Keratinocyte (primary cell): ENCODE measurements around the gene TUBB2A. TPM values are rescaled to one million over a fixed set of nuclear protein-coding genes. Genes with fewer than 3 reads are reported as not detected.
A peak's percentile ranks its signal among the peaks of the same experiment; 100 is the strongest.

ENCODE experiments used
- DNase-seq: peaks from one replicate; pipeline ENCODE4 v3.0.0-alpha.2; 2011; ENCODE audit warnings: low read depth, missing footprints, low spot score
- FAIRE-seq: peaks from 2 replicates; lab custom pipeline; 2011; peaks lifted over from hg19 to GRCh38; lab: Jason Lieb, UNC
- H2AFZ ChIP-seq: 2 replicates; pipeline ENCODE4 v1.6.0; 2012; ENCODE audit warnings: low read length, control low read depth, inconsistent platforms; ENCODE audit not compliant: control insufficient read depth
- H3K27ac ChIP-seq: 2 replicates; pipeline ENCODE4 v1.5.1; 2011; ENCODE audit warnings: low read length; ENCODE audit not compliant: control insufficient read depth, insufficient read depth
- H3K27me3 ChIP-seq: 3 replicates; pipeline ENCODE4 v1.6.0; 2011; ENCODE audit warnings: low read length; ENCODE audit not compliant: control insufficient read depth, insufficient read depth; ENCODE audit errors: extremely low read depth
- H3K36me3 ChIP-seq, 2 experiments: 2 replicates in 1 of 2; 3 replicates in 1 of 2; pipeline ENCODE4 v1.5.1; 2011; ENCODE audit warnings: low read length in 2 of 2, mild to moderate bottlenecking in 1 of 2; ENCODE audit not compliant: control insufficient read depth in 2 of 2, insufficient read depth in 2 of 2; ENCODE audit errors: extremely low read depth in 1 of 2
- H3K4me1 ChIP-seq: 3 replicates; pipeline ENCODE4 v1.5.1; 2011; ENCODE audit warnings: low read length; ENCODE audit not compliant: control insufficient read depth, insufficient read depth; ENCODE audit errors: extremely low read depth
- H3K4me2 ChIP-seq: 3 replicates; pipeline ENCODE4 v1.6.0; 2011; ENCODE audit warnings: low read depth, low read length; ENCODE audit not compliant: control insufficient read depth, insufficient read depth; ENCODE audit errors: extremely low read depth
- H3K4me3 ChIP-seq, 3 experiments: fragments of 200-600 bp in 1 of 3; sonication (generic) in 1 of 3; 2 replicates in 2 of 3; 3 replicates in 1 of 3; pipeline ENCODE4 v1.5.1; 2011 to 2016; ENCODE audit warnings: low read length in 3 of 3, mild to moderate bottlenecking in 3 of 3, control low read depth in 2 of 3, inconsistent platforms in 1 of 3, low read depth in 1 of 3, mixed read lengths in 1 of 3, mixed run types in 1 of 3, moderate library complexity in 1 of 3; ENCODE audit not compliant: control insufficient read depth in 2 of 3, insufficient read depth in 2 of 3; ENCODE audit errors: extremely low read depth in 1 of 3
- H3K79me2 ChIP-seq: 2 replicates; pipeline ENCODE4 v1.6.0; 2012; ENCODE audit warnings: low read length; ENCODE audit not compliant: control insufficient read depth, insufficient read depth
- H3K9ac ChIP-seq: 3 replicates; pipeline ENCODE4 v1.6.0; 2011; ENCODE audit warnings: low read length; ENCODE audit not compliant: control insufficient read depth, insufficient read depth; ENCODE audit errors: extremely low read depth
- H3K9me1 ChIP-seq: 3 replicates; pipeline ENCODE4 v1.6.0; 2011; ENCODE audit warnings: low read length; ENCODE audit not compliant: control insufficient read depth, insufficient read depth; ENCODE audit errors: extremely low read depth
- H3K9me3 ChIP-seq: 2 replicates; pipeline ENCODE4 v1.5.1; 2012; ENCODE audit warnings: low read depth, low read length; ENCODE audit not compliant: control insufficient read depth
- H4K20me1 ChIP-seq: 3 replicates; pipeline ENCODE4 v1.6.0; 2011; ENCODE audit warnings: low read length; ENCODE audit not compliant: control insufficient read depth, insufficient read depth; ENCODE audit errors: extremely low read depth
- CTCF ChIP-seq, 3 experiments: IDR thresholded peaks in 1 of 3; conservative IDR thresholded peaks in 1 of 3; optimal IDR thresholded peaks in 1 of 3; 2 replicates in 2 of 3; 3 replicates in 1 of 3; pipeline versions ENCODE3 to v1.5.1; 2011; ENCODE audit warnings: low read length in 3 of 3, mild to moderate bottlenecking in 3 of 3, moderate library complexity in 2 of 3, control low read depth in 1 of 3, inconsistent platforms in 1 of 3; ENCODE audit not compliant: insufficient read depth in 2 of 3; ENCODE audit errors: extremely low read depth in 1 of 3
- EZH2 ChIP-seq: IDR thresholded peaks from one replicate; pipeline ENCODE4 v1.6.1; 2012; ENCODE audit warnings: inconsistent platforms, mild to moderate bottlenecking, low read length, moderate library complexity
- dilution Hi-C: fragments of 300-500 bp; cut with MboI; formaldehyde crosslinking; loops from one replicate; pipeline ENCODE4 v1.7.0; 2020; ENCODE audit warnings: low sequenced_read_pairs; ENCODE audit not compliant: extremely low pct_ligation_motif_present
- polyA plus RNA-seq, 5 experiments: library from polyadenylated mRNA; depleted of rRNA in 3 of 5; stranded (reverse) in 3 of 5; stranded (forward) in 1 of 5; unstranded in 1 of 5; fragments of >200 nt; gene quantifications; 1 replicate in 1 of 5; 2 replicates in 3 of 5; 3 replicates in 1 of 5; pipeline versions ENCODE4 v1.2.1 to v1.2.3, GENCODE V29; 2011 to 2012; ENCODE audit warnings: missing spikeins in 2 of 5, low read depth in 1 of 5, low replicate concordance in 1 of 5

Gene TUBB2A
- polyA plus RNA-seq, 1 donor (not counting 4 experiments of a cell fraction or from before 2014, with no cell fraction given), result 58.8 TPM

- peaks cover 35% of the 10 kb centered on the region for H3K4me1 ChIP-seq
- no peaks in the 10 kb centered on the region for H3K36me3 ChIP-seq
- no peaks in the 10 kb centered on the region for H3K9me3 ChIP-seq
- no peak for TF ChIP-seq CTCF (optimal IDR thresholded peaks at IDR 0.05 in 1 of 3, IDR thresholded peaks at IDR 0.05 in 1 of 3, conservative IDR thresholded peaks at IDR 0.05 in 1 of 3; ENCODE audit: extremely low read depth in 1 of 3, insufficient read depth in 2 of 3, low read length in 3 of 3)
- TF ChIP-seq EZH2, result no peak
- no peak overlapping the region for H3K9ac ChIP-seq
- no peaks in the 10 kb centered on the region for H3K9me1 ChIP-seq
- peak overlapping the region; percentile 15 for H3K4me2 ChIP-seq
- no peak for DNase-seq
- H2AFZ ChIP-seq, result no peak overlapping the region
- no peak for FAIRE-seq
- H3K4me3 ChIP-seq, result no peak overlapping the region
- no peaks in the 10 kb centered on the region for H3K79me2 ChIP-seq
- dilution Hi-C loops, result no loop called here
- peak overlapping the region; percentile 22 for H3K27ac ChIP-seq
- no peaks in the 10 kb centered on the region for H3K27me3 ChIP-seq
- H4K20me1 ChIP-seq, result no peaks in the 10 kb centered on the region
Measured at GRCh38 chr6:3205913-3206312, 48.6 kb upstream of the TUBB2A start.

GRCh38 chr6:3204921-3205320 lies 47.6 kb upstream of the TUBB2A start:
- H3K4me2 ChIP-seq, result no peak overlapping the region
- FAIRE-seq, result no peak
- H3K36me3 ChIP-seq, result no peaks in the 10 kb centered on the region
- H3K79me2 ChIP-seq, result no peaks in the 10 kb centered on the region
- H3K4me1 ChIP-seq, result peaks cover 35% of the 10 kb centered on the region
- no peaks in the 10 kb centered on the region for H3K9me3 ChIP-seq
- TF ChIP-seq CTCF (optimal IDR thresholded peaks at IDR 0.05 in 1 of 3, IDR thresholded peaks at IDR 0.05 in 1 of 3, conservative IDR thresholded peaks at IDR 0.05 in 1 of 3; ENCODE audit: extremely low read depth in 1 of 3, insufficient read depth in 2 of 3, low read length in 3 of 3), result no peak
- no peak for TF ChIP-seq EZH2
- no peak for DNase-seq
- no peak overlapping the region for H2AFZ ChIP-seq
- H3K9ac ChIP-seq, result no peak overlapping the region
- H3K9me1 ChIP-seq, result no peaks in the 10 kb centered on the region
- H3K27ac ChIP-seq, result no peak overlapping the region
- no peaks in the 10 kb centered on the region for H4K20me1 ChIP-seq
- H3K4me3 ChIP-seq, result no peak overlapping the region
- H3K27me3 ChIP-seq, result no peaks in the 10 kb centered on the region
- dilution Hi-C loops, result no loop called here
